GM06990 (cell line): ENCODE results near the gene CXXC1.
"Not testable (repeated sequence)": the region's sequence is repeated elsewhere in the genome, so short reads cannot be mapped to it uniquely, and the experiment has no call there.

Experiments used
- DNase-seq: peaks from one replicate; pipeline ENCODE4 v3.0.0-alpha.2; 2011; ENCODE audit not compliant: insufficient read length; ENCODE audit errors: extremely low read depth
- H3K27me3 ChIP-seq: replicated peaks from 2 replicates; pipeline ENCODE4 v1.6.0; 2011; ENCODE audit warnings: low read length; ENCODE audit not compliant: control insufficient read depth, insufficient read depth
- H3K36me3 ChIP-seq: 2 replicates; pipeline ENCODE4 v1.5.1; 2011; ENCODE audit warnings: low read length; ENCODE audit not compliant: control insufficient read depth, insufficient read depth
- H3K4me3 ChIP-seq: replicated peaks from 2 replicates; pipeline ENCODE4 v1.5.1; 2011; ENCODE audit warnings: low read depth, mild to moderate bottlenecking, control low read depth, low read length
- TF ChIP-seq, protein P1 (sequence below): IDR thresholded peaks from 2 replicates; pipeline ENCODE4 v1.5.1; 2011; ENCODE audit warnings: low read length, control low read depth, mild to moderate bottlenecking, inconsistent platforms; ENCODE audit not compliant: insufficient read depth, poor library complexity, severe bottlenecking

CXXC1 gene

DNA sequence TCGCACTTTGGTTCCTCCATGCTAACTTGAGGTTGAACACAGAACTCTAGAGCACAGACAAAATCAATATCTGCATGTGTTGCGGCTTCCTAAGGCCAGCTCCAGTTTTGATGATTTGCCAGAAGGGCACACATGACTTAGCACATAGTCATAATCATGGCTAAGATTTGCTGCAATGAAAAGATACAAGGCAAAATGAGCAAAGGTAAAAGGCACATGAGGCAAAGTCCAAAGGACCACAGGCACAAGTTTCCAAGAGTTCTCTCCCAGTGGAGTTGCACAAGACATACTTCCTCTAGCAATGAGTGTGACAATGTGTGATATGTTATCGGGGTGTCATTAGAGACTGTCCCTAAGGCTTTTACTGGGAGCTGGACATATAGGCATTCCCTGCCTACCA is 24.2 kb upstream of the CXXC1 start:
- Histone ChIP-seq H3K27me3 (no peaks in the 10 kb centered on the region), H3K4me3 (no peak overlapping the region), H3K36me3 (no peaks in the 10 kb centered on the region)
- DNase-seq = no peak
- TF ChIP-seq, protein P1, sequence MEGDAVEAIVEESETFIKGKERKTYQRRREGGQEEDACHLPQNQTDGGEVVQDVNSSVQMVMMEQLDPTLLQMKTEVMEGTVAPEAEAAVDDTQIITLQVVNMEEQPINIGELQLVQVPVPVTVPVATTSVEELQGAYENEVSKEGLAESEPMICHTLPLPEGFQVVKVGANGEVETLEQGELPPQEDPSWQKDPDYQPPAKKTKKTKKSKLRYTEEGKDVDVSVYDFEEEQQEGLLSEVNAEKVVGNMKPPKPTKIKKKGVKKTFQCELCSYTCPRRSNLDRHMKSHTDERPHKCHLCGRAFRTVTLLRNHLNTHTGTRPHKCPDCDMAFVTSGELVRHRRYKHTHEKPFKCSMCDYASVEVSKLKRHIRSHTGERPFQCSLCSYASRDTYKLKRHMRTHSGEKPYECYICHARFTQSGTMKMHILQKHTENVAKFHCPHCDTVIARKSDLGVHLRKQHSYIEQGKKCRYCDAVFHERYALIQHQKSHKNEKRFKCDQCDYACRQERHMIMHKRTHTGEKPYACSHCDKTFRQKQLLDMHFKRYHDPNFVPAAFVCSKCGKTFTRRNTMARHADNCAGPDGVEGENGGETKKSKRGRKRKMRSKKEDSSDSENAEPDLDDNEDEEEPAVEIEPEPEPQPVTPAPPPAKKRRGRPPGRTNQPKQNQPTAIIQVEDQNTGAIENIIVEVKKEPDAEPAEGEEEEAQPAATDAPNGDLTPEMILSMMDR = no peak

DNA sequence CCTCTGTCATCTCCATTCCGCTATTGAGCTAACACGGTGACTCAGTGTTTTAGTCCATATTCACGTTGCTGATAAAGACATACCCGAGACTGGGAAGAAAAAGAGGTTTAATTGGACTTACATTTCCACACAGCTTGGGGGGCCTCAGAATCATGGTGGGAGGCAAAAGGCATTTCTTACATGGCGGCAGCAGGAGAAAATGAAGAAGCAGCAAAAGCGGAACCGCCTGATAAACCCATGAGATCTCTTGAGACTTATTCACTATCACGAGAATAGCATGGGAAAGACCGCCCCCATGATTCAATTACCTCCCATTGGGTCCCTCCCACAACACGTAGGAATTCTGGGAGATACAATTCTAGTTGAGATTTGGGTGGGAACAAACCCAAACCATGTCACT is 22.6 kb upstream of the CXXC1 start:
- H3K4me3 ChIP-seq = no peak overlapping the region
- no peaks in the 10 kb centered on the region for H3K36me3 ChIP-seq
- TF ChIP-seq, protein P1 = no peak
- H3K27me3 ChIP-seq = no peaks in the 10 kb centered on the region
- DNase-seq = no peak

DNA sequence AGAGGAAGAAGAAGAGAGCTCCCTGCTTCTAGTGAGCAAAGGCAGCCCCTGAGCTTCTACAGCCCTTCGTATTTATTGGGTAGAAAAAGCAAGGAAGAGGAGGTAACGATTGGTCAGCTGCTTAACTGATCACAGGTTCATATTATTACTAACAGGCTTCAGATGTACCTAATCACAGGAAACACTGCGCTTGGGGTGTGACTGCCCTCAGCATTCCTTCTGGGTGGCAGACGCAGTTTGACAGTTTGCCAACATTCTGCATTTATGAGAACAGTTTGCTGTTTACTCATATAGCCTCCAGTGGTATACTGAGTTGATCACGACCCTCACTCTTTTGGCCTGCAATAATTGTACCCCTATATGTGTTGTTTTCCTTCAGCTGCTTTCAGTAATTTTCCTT is 21.4 kb upstream of the CXXC1 start:
- H3K4me3 ChIP-seq, DNase-seq, H3K27me3 ChIP-seq, H3K36me3 ChIP-seq: not testable (repeated sequence)

DNA sequence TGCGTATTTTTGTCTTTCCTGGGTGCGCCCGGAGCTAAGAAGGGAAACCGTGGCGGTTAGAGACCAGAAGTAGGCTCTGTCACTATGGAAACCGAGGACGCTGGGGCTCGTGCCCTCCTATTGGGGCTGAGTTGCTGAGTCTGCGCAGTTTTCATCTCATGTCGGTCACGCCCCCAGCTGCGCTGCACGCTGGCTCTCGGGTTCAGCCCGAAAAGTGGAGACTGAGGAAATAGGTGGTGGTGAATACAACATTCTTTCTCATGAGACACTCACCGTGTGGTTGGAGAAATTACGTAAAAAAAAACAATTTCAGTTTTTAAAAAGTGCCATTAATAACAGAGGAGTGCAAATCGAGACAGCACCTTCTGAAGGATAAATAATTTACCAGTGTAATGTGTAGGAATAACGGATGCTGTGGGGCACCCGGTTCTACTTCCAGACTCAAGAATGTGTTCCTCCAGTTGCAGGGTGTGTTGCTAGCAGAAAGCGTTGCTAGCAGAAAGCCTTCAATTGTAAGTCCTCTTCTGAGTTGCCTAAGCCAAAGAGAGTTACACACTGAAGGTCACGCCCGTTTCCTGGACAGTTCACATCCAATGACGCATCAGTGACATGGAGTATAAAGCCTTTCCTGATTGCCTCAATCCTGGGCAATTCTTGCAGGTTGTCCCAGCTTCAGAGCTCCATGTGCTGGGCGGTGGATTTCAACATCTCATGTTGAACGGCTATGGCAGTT is 20.4 kb upstream of the CXXC1 start:
- peak; percentile 83 for DNase-seq
- Histone ChIP-seq H3K4me3 (peak overlapping the region; percentile 60), H3K36me3 (no peaks in the 10 kb centered on the region), H3K27me3 (no peaks in the 10 kb centered on the region)
- TF ChIP-seq, protein P1 = no peak

DNA sequence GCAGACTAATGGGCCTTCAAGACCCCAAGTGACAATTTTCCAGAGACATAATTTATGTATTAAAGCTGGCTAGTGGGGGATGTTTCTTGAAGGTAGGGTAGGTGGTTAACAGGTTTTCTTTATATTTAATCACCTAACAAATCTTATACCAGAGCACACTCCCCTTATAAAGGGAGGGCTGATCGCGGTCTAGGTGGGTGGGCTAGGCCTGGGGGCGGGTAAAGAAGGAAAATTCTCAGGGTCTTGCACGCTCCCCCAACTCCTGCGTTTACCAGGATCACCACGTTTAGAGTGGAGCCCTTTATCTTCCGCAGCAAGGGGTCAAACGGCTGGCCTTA is 19.9 kb upstream of the CXXC1 start:
- TF ChIP-seq, protein P1 = no peak
- Histone ChIP-seq H3K36me3 (no peaks in the 10 kb centered on the region), H3K27me3 (no peaks in the 10 kb centered on the region), H3K4me3 (peak overlapping the region; percentile 60)
- no peak for DNase-seq

DNA sequence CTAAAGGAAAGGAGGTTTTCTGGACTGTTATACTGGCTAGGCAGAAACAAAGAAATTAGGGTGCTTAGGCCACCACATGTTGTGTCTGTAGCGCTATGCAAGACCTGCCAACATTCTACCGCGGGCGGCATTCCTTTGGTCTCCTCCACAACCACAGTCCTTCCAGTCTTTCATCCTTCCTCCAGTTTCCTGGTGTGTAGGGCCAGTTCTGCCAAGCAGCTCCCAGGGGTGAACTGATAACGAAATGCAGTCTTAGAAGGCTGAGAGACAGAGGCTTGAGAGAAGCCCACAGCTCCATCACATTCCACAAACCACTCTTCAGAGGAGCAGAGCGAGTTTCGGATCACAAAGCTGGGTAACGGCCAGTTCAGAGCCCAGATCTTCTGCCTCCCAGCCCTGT is 19.5 kb upstream of the CXXC1 start:
- TF ChIP-seq, protein P1 = no peak
- Histone ChIP-seq H3K27me3 (no peaks in the 10 kb centered on the region), H3K36me3 (no peaks in the 10 kb centered on the region), H3K4me3 (no peak overlapping the region; the same call in 1 of the 2 replicates)
- DNase-seq = no peak
